Measurements from ENCODE around the gene OR7A10.

Gene OR7A10

DNA sequence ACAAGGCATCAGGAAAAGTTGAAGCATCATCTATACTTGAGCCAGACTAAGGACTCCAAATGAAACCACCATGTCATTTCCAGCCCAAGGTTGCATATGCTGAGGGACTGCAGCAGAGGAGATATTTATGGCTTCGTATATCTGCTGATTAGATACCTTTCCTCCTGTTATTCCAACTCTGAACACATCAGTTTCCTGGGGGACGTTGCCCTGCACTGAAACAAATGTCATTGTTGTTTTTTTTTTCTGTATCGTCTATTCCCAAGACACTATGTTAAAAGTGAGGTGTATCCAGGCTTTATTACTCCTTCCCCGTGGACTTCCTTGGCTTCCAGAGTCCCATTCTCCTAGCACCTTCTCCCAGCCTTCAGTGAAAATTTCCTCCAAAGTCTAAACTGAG, 37.3 kb upstream of the OR7A10 start, which contains the start of gene OR7A17:
TSS of gene OR7A17 (minus strand) at position 101 of the 400 bp plus-strand sequence. CDS start 4,777 bp downstream, outside the sequence.
- H3K9me3 ChIP-seq (ENCODE audit: insufficient read depth, low read length), result no peaks in the 10 kb centered on the region
- no peak for TF ChIP-seq EZH2phosphoT487 (conservative IDR thresholded peaks at IDR 0.05; ENCODE audit: low read length)
- TF ChIP-seq, protein P1, sequence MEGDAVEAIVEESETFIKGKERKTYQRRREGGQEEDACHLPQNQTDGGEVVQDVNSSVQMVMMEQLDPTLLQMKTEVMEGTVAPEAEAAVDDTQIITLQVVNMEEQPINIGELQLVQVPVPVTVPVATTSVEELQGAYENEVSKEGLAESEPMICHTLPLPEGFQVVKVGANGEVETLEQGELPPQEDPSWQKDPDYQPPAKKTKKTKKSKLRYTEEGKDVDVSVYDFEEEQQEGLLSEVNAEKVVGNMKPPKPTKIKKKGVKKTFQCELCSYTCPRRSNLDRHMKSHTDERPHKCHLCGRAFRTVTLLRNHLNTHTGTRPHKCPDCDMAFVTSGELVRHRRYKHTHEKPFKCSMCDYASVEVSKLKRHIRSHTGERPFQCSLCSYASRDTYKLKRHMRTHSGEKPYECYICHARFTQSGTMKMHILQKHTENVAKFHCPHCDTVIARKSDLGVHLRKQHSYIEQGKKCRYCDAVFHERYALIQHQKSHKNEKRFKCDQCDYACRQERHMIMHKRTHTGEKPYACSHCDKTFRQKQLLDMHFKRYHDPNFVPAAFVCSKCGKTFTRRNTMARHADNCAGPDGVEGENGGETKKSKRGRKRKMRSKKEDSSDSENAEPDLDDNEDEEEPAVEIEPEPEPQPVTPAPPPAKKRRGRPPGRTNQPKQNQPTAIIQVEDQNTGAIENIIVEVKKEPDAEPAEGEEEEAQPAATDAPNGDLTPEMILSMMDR (IDR thresholded peaks at IDR 0.05; ENCODE audit: insufficient read depth, low read length, poor library complexity, severe bottlenecking), result no peak
- H3K27ac ChIP-seq (ENCODE audit: low read depth, low read length), result no peak within 1 kb of the TSS
- no peaks in the 10 kb centered on the region for H3K27me3 ChIP-seq (ENCODE audit: low read length)
- no peaks in the 10 kb centered on the region for H3K36me3 ChIP-seq (ENCODE audit: low read length)
- no peak within 1 kb of the TSS for H3K9ac ChIP-seq (ENCODE audit: low read length)
- H3F3A ChIP-seq (ENCODE audit: insufficient read depth), result no peaks in the 10 kb centered on the region
- H4K20me1 ChIP-seq (ENCODE audit: low read depth, low read length), result no peaks in the 10 kb centered on the region
- H3K79me2 ChIP-seq (ENCODE audit: insufficient read depth, low read length), result no peaks in the 10 kb centered on the region
- H2AFZ ChIP-seq (ENCODE audit: low read depth, low read length, severe bottlenecking), result no peak within 1 kb of the TSS
- no peak within 1 kb of the TSS for H3K4me3 ChIP-seq (ENCODE audit: insufficient read depth, low read length, poor library complexity, severe bottlenecking)
- no peaks in the 10 kb centered on the region for H3K9me2 ChIP-seq (replicated peaks; ENCODE audit: insufficient read depth, low read length)
- no peak within 1 kb of the TSS for H3K4me2 ChIP-seq (ENCODE audit: low read depth, low read length, poor library complexity, severe bottlenecking)

DNA sequence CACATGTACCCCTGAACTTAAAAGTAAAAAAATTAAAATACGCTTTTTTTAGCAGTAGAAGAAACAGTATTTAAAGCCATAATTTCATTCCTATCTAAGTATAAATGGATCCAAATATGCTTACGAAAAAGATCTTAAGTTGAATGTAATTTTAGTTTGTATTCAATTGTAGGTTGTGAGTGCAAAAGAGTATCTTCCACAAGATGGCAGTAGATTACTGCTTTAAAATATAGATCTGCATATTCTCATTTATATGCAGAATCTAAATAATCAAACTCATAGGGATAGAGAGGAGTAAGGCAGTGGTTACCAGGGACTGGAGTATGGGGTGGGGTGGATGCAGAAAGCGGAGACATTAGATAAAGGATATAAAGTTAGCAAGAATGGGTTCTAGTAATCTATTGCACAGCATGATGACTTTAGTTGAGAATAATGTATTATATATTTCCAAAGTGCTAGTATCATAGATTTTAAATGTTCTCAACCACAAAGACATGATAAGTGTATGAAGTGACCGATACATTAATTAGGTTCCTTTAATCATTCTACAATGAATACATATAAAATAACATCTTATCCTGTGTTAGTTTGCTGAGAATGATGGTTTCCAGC, 23.0 kb upstream of the OR7A10 start:
- TF ChIP-seq EZH2phosphoT487 (conservative IDR thresholded peaks at IDR 0.05; ENCODE audit: low read length), result no peak
- TF ChIP-seq, protein P1 (IDR thresholded peaks at IDR 0.05; ENCODE audit: insufficient read depth, low read length, poor library complexity, severe bottlenecking), result peak; percentile 65
- Histone ChIP-seq H3K36me3 (ENCODE audit: low read length) (no peaks in the 10 kb centered on the region), H2AFZ (ENCODE audit: low read depth, low read length, severe bottlenecking) (no peak overlapping the region), H3K9ac (ENCODE audit: low read length) (no peak overlapping the region), H3K27me3 (ENCODE audit: low read length) (no peaks in the 10 kb centered on the region), H3K4me2 (ENCODE audit: low read depth, low read length, poor library complexity, severe bottlenecking) (no peak overlapping the region), H3F3A (ENCODE audit: insufficient read depth) (no peaks in the 10 kb centered on the region), H3K9me3 (ENCODE audit: insufficient read depth, low read length) (no peaks in the 10 kb centered on the region), H3K9me2 (replicated peaks; ENCODE audit: insufficient read depth, low read length) (no peaks in the 10 kb centered on the region), H3K27ac (ENCODE audit: low read depth, low read length) (no peak overlapping the region), H4K20me1 (ENCODE audit: low read depth, low read length) (no peaks in the 10 kb centered on the region), H3K4me3 (ENCODE audit: insufficient read depth, low read length, poor library complexity, severe bottlenecking) (no peak overlapping the region), H3K79me2 (ENCODE audit: insufficient read depth, low read length) (no peaks in the 10 kb centered on the region)

GRCh38 chr19:14868497-14868896, 19.8 kb upstream of the OR7A10 start:
- Histone ChIP-seq H3K79me2 (ENCODE audit: insufficient read depth, low read length) (no peaks in the 10 kb centered on the region), H3K4me2 (ENCODE audit: low read depth, low read length, poor library complexity, severe bottlenecking) (no peak overlapping the region), H3K27ac (ENCODE audit: low read depth, low read length) (no peak overlapping the region), H3K9me3 (ENCODE audit: insufficient read depth, low read length) (no peaks in the 10 kb centered on the region), H3K27me3 (ENCODE audit: low read length) (no peaks in the 10 kb centered on the region), H3F3A (ENCODE audit: insufficient read depth) (no peaks in the 10 kb centered on the region), H3K9ac (ENCODE audit: low read length) (no peak overlapping the region), H3K4me3 (ENCODE audit: insufficient read depth, low read length, poor library complexity, severe bottlenecking) (no peak overlapping the region), H4K20me1 (ENCODE audit: low read depth, low read length) (no peaks in the 10 kb centered on the region), H3K9me2 (replicated peaks; ENCODE audit: insufficient read depth, low read length) (no peaks in the 10 kb centered on the region), H2AFZ (ENCODE audit: low read depth, low read length, severe bottlenecking) (no peak overlapping the region), H3K36me3 (ENCODE audit: low read length) (no peaks in the 10 kb centered on the region)
- no peak for TF ChIP-seq EZH2phosphoT487 (conservative IDR thresholded peaks at IDR 0.05; ENCODE audit: low read length)
- TF ChIP-seq, protein P1 (IDR thresholded peaks at IDR 0.05; ENCODE audit: insufficient read depth, low read length, poor library complexity, severe bottlenecking), result no peak
